Natural killer cell treated with Interleukin-12 subunit alpha and Interleukin-12 subunit beta and Interleukin-15 and Interleukin-18, amount 100 ng/mL, for 72 hours (primary cell): ENCODE measurements around the gene SYNE1. TPM values are rescaled to one million over a fixed set of nuclear protein-coding genes. Genes with fewer than 3 reads are reported as not detected.
"Not testable (repeated sequence)": the region's sequence is repeated elsewhere in the genome, so short reads cannot be mapped to it uniquely, and the experiment has no call there.

Experiments
- ATAC-seq, 2 donors: fragments of 150-1000 bp; cut with Tn5 transposase in 1 of 2; sonication (Bioruptor Pico), chemical (Tn5 transposase) in 1 of 2; 2 replicates each; pipeline ENCODE4 v1.10.0; 2021
- DNase-seq: peaks from one replicate; pipeline ENCODE4 v3.0.0; 2022; ENCODE audit warnings: low spot score
- H3K27ac Mint-ChIP-seq, 2 donors: 1 replicate in 1 of 2; 2 replicates in 1 of 2; pipeline ENCODE4 v1.8.0; 2022; ENCODE audit warnings: mixed read lengths in 2 of 2, mild to moderate bottlenecking in 1 of 2, moderate library complexity in 1 of 2
- H3K27me3 Mint-ChIP-seq, 2 donors: 1 replicate in 1 of 2; 2 replicates in 1 of 2; pipeline ENCODE4 v1.8.0; 2022; ENCODE audit warnings: mixed read lengths in 2 of 2
- H3K36me3 Mint-ChIP-seq: one replicate; pipeline ENCODE4 v1.8.0; 2022; ENCODE audit warnings: mixed read lengths
- H3K4me1 Mint-ChIP-seq, 2 donors: 1 replicate in 1 of 2; 2 replicates in 1 of 2; pipeline ENCODE4 v1.8.0; 2022; ENCODE audit warnings: low read depth in 2 of 2, mixed read lengths in 2 of 2, mild to moderate bottlenecking in 1 of 2
- H3K4me3 Mint-ChIP-seq: one replicate; pipeline ENCODE4 v1.8.0; 2022; ENCODE audit warnings: mixed read lengths
- H3K9me3 Mint-ChIP-seq: 2 replicates; pipeline ENCODE4 v1.8.0; 2022; ENCODE audit warnings: mixed read lengths
- total RNA-seq, 2 donors: library from RNA; stranded (reverse); gene quantifications; one replicate each; pipeline ENCODE4 v1.2.3, GENCODE V29; 2022

The SYNE1 gene
- total RNA-seq, 2 donors from 2014 or later = 30.6 to 61.2 TPM

- Mint-ChIP-seq H3K27me3 (no peaks in the 10 kb centered on the region), H3K4me1 (peaks cover 5 to 8% of the 10 kb centered on the region in 2 donors), H3K36me3 (no peaks in the 10 kb centered on the region), H3K9me3 (no peaks in the 10 kb centered on the region), H3K27ac (no peak overlapping the region), H3K4me3 (no peak overlapping the region)
- no peak for ATAC-seq
- DNase-seq = no peak
Observed at GRCh38 chr6:152334555-152334954, 302.6 kb downstream of the SYNE1 start.

GRCh38 chr6:152330961-152331360 lies 306.2 kb downstream of the SYNE1 start:
- no peak for ATAC-seq
- DNase-seq = no peak
- Mint-ChIP-seq H3K9me3 (no peaks in the 10 kb centered on the region), H3K4me1 (no peaks in the 10 kb centered on the region), H3K27me3 (no peaks in the 10 kb centered on the region), H3K36me3 (no peaks in the 10 kb centered on the region), H3K27ac (no peak overlapping the region), H3K4me3 (no peak overlapping the region)

- no peak overlapping the region for H3K4me3 Mint-ChIP-seq
- no peak for ATAC-seq
- no peaks in the 10 kb centered on the region for H3K9me3 Mint-ChIP-seq
- no peaks in the 10 kb centered on the region for H3K27me3 Mint-ChIP-seq
- no peak for DNase-seq
- H3K27ac Mint-ChIP-seq = peak overlapping the region in 1 of 2 donors; percentile 51
- no peaks in the 10 kb centered on the region for H3K36me3 Mint-ChIP-seq
- H3K4me1 Mint-ChIP-seq = no peaks in the 10 kb centered on the region
Observed at GRCh38 chr6:152329638-152330448, 307.3 kb downstream of the SYNE1 start.

- DNase-seq, H3K27me3 Mint-ChIP-seq, H3K4me1 Mint-ChIP-seq, ATAC-seq, H3K27ac Mint-ChIP-seq, H3K9me3 Mint-ChIP-seq, H3K4me3 Mint-ChIP-seq, H3K36me3 Mint-ChIP-seq: not testable (repeated sequence)
Observed at GRCh38 chr6:152328200-152328599, 309.0 kb downstream of the SYNE1 start.

- Mint-ChIP-seq H3K4me3 (no peak overlapping the region), H3K4me1 (no peaks in the 10 kb centered on the region), H3K36me3 (peaks cover 6% of the 10 kb centered on the region), H3K27ac (no peak overlapping the region), H3K9me3 (no peaks in the 10 kb centered on the region), H3K27me3 (no peaks in the 10 kb centered on the region)
- no peak for DNase-seq
- no peak for ATAC-seq
Observed at GRCh38 chr6:152323376-152323775, 313.8 kb downstream of the SYNE1 start.

- no peaks in the 10 kb centered on the region for H3K4me1 Mint-ChIP-seq
- H3K27me3 Mint-ChIP-seq = no peaks in the 10 kb centered on the region
- DNase-seq (no peak), ATAC-seq (no peak)
- H3K36me3 Mint-ChIP-seq = peaks cover 6% of the 10 kb centered on the region
- H3K4me3 Mint-ChIP-seq = no peak overlapping the region
- H3K9me3 Mint-ChIP-seq = no peaks in the 10 kb centered on the region
- no peak overlapping the region for H3K27ac Mint-ChIP-seq
Observed at GRCh38 chr6:152318278-152318677, 318.9 kb downstream of the SYNE1 start.

GRCh38 chr6:152316024-152316423 lies 321.1 kb downstream of the SYNE1 start:
- ATAC-seq (no peak), DNase-seq (no peak)
- H3K27me3 Mint-ChIP-seq = no peaks in the 10 kb centered on the region
- no peaks in the 10 kb centered on the region for H3K36me3 Mint-ChIP-seq
- H3K4me3 Mint-ChIP-seq = no peak overlapping the region
- H3K4me1 Mint-ChIP-seq = no peaks in the 10 kb centered on the region
- H3K9me3 Mint-ChIP-seq = no peaks in the 10 kb centered on the region
- no peak overlapping the region for H3K27ac Mint-ChIP-seq

- H3K9me3 Mint-ChIP-seq = no peaks in the 10 kb centered on the region
- no peaks in the 10 kb centered on the region for H3K4me1 Mint-ChIP-seq
- H3K27me3 Mint-ChIP-seq = no peaks in the 10 kb centered on the region
- H3K36me3 Mint-ChIP-seq = no peaks in the 10 kb centered on the region
- no peak for DNase-seq
- no peak overlapping the region for H3K4me3 Mint-ChIP-seq
- no peak for ATAC-seq
- H3K27ac Mint-ChIP-seq = no peak overlapping the region
Observed at GRCh38 chr6:152314483-152314832, 322.7 kb downstream of the SYNE1 start.

GRCh38 chr6:152313542-152314482 lies 323.4 kb downstream of the SYNE1 start:
- Mint-ChIP-seq H3K36me3 (no peaks in the 10 kb centered on the region), H3K27ac (peak overlapping the region in 1 of 2 donors; percentile 21), H3K27me3 (no peaks in the 10 kb centered on the region), H3K4me1 (no peaks in the 10 kb centered on the region), H3K4me3 (no peak overlapping the region), H3K9me3 (no peaks in the 10 kb centered on the region)
- no peak for DNase-seq
- no peak for ATAC-seq

- ATAC-seq = no peak
- H3K4me1 Mint-ChIP-seq = no peaks in the 10 kb centered on the region
- H3K27me3 Mint-ChIP-seq = no peaks in the 10 kb centered on the region
- H3K9me3 Mint-ChIP-seq = no peaks in the 10 kb centered on the region
- no peak overlapping the region for H3K27ac Mint-ChIP-seq
- no peak for DNase-seq
- no peak overlapping the region for H3K4me3 Mint-ChIP-seq
- H3K36me3 Mint-ChIP-seq = no peaks in the 10 kb centered on the region
Observed at GRCh38 chr6:152312434-152312833, 324.7 kb downstream of the SYNE1 start.

- Mint-ChIP-seq H3K4me1 (no peaks in the 10 kb centered on the region), H3K36me3 (no peaks in the 10 kb centered on the region), H3K27me3 (no peaks in the 10 kb centered on the region), H3K9me3 (no peaks in the 10 kb centered on the region), H3K27ac (no peak overlapping the region), H3K4me3 (no peak overlapping the region)
- ATAC-seq (no peak), DNase-seq (no peak)
Observed at GRCh38 chr6:152310371-152310954, 326.7 kb downstream of the SYNE1 start.

- Mint-ChIP-seq H3K27ac (no peak overlapping the region), H3K4me1 (no peaks in the 10 kb centered on the region), H3K36me3 (no peaks in the 10 kb centered on the region)
Observed at GRCh38 chr6:152309648-152310047, 327.5 kb downstream of the SYNE1 start.

GRCh38 chr6:152309006-152309405 lies 328.2 kb downstream of the SYNE1 start:
- no peak overlapping the region for H3K4me3 Mint-ChIP-seq
- H3K27me3 Mint-ChIP-seq = no peaks in the 10 kb centered on the region
- no peak overlapping the region for H3K27ac Mint-ChIP-seq
- H3K36me3 Mint-ChIP-seq = no peaks in the 10 kb centered on the region
- ATAC-seq = no peak
- no peak for DNase-seq
- no peaks in the 10 kb centered on the region for H3K4me1 Mint-ChIP-seq
- H3K9me3 Mint-ChIP-seq = no peaks in the 10 kb centered on the region

More at GRCh38 chr6:152309648-152310047, 327.5 kb downstream of the SYNE1 start:
- H3K27me3 Mint-ChIP-seq = no peaks in the 10 kb centered on the region
- no peak overlapping the region for H3K4me3 Mint-ChIP-seq
- H3K9me3 Mint-ChIP-seq = no peaks in the 10 kb centered on the region
- peak; percentile 69 to 95 for ATAC-seq
- DNase-seq = no peak

GRCh38 chr6:152308306-152308705 lies 328.9 kb downstream of the SYNE1 start:
- DNase-seq (no peak), ATAC-seq (no peak)
- no peak overlapping the region for H3K4me3 Mint-ChIP-seq
- no peaks in the 10 kb centered on the region for H3K9me3 Mint-ChIP-seq
- no peaks in the 10 kb centered on the region for H3K27me3 Mint-ChIP-seq
- H3K4me1 Mint-ChIP-seq = no peaks in the 10 kb centered on the region
- no peak overlapping the region for H3K27ac Mint-ChIP-seq
- no peaks in the 10 kb centered on the region for H3K36me3 Mint-ChIP-seq
